GM12878 (cell line): ENCODE data around the gene ITCH. TPM values are rescaled to one million over a fixed set of nuclear protein-coding genes. Genes with fewer than 3 reads are reported as not detected.

Experiments used
- ATAC-seq: fragments of 200-7000 bp; cut with Tn5 transposase; 3 replicates; pipeline ENCODE4 v1.9.1; 2020; ENCODE audit warnings: mild to moderate bottlenecking, moderate library complexity
- BruUV-seq: library from RNA; stranded (reverse); fragments of 400-500 nt; replicated peaks from 2 replicates; lab custom pipeline; 2021; lab: Mats Ljungman, UMichigan
- CTCF ChIA-PET: fragments of 300-600 bp; sonication (Branson Sonifier 250); formaldehyde crosslinking; extraction: SDS; loops from one replicate; lab custom pipeline; 2021; ENCODE audit warnings: inconsistent platforms; lab: Yijun Ruan, JAX
- POLR2A ChIA-PET: fragments of 350-600 bp; formaldehyde crosslinking; extraction: SDS; loops from one replicate; lab custom pipeline; 2021; ENCODE audit warnings: inconsistent platforms; lab: Charles Lee
- RAD21 ChIA-PET: fragments of 300-600 bp; sonication (Branson Sonifier 250); formaldehyde crosslinking; loops from one replicate; lab custom pipeline; 2023; ENCODE audit warnings: antibody characterized with exemption; ENCODE audit not compliant: unreplicated experiment; lab: Charles Lee
- SMC1A ChIA-PET: fragments of 300-600 bp; sonication (Branson Sonifier 250); formaldehyde crosslinking; loops from one replicate; lab custom pipeline; 2023; ENCODE audit not compliant: unreplicated experiment, uncharacterized antibody; lab: Charles Lee
- DNase-seq: peaks from one replicate; pipeline ENCODE4 v3.0.0-alpha.2; 2011; ENCODE audit warnings: low read depth, low spot score
- FAIRE-seq: peaks from 3 replicates; lab custom pipeline; 2011; peaks lifted over from hg19 to GRCh38; lab: Jason Lieb, UNC
- H2AFZ ChIP-seq: 2 replicates; pipeline ENCODE4 v1.6.0; 2011; ENCODE audit warnings: low read depth, low read length, control low read depth; ENCODE audit not compliant: control insufficient read depth
- H3K27ac ChIP-seq: 2 replicates; pipeline ENCODE4 v1.5.1; 2011; ENCODE audit warnings: control low read depth; ENCODE audit not compliant: control insufficient read depth, insufficient read depth
- H3K27me3 ChIP-seq, 2 experiments: replicated peaks in 1 of 2; 2 replicates each; pipeline versions ENCODE4 v1.6.0 to v1.6.1; 2011; ENCODE audit warnings: low read length in 1 of 2; ENCODE audit not compliant: control insufficient read depth in 2 of 2, insufficient read depth in 2 of 2
- H3K36me3 ChIP-seq, 2 experiments: 2 replicates each; pipeline ENCODE4 v1.5.1; 2011; ENCODE audit warnings: low read length in 1 of 2; ENCODE audit not compliant: control insufficient read depth in 2 of 2, insufficient read depth in 2 of 2
- H3K4me1 ChIP-seq: 2 replicates; pipeline ENCODE4 v1.6.1; 2011; ENCODE audit warnings: mild to moderate bottlenecking, low read length, moderate library complexity, mixed read lengths; ENCODE audit not compliant: control insufficient read depth, insufficient read depth
- H3K4me2 ChIP-seq: 2 replicates; pipeline ENCODE4 v1.6.0; 2011; ENCODE audit warnings: control low read depth; ENCODE audit not compliant: control insufficient read depth, insufficient read depth
- H3K4me3 ChIP-seq: fragments of 200-600 bp; sonication (generic); 2 replicates; pipeline ENCODE4 v1.5.1; 2016
- H3K79me2 ChIP-seq: 2 replicates; pipeline ENCODE4 v1.6.0; 2011; ENCODE audit warnings: low read length; ENCODE audit not compliant: control insufficient read depth, insufficient read depth
- H3K9ac ChIP-seq: 2 replicates; pipeline ENCODE4 v1.8.0; 2011; ENCODE audit warnings: low read length, control low read depth, mixed read lengths; ENCODE audit not compliant: control insufficient read depth, insufficient read depth
- H3K9me3 ChIP-seq: replicated peaks from 3 replicates; pipeline ENCODE4 v1.5.1; 2011; ENCODE audit warnings: mild to moderate bottlenecking, low read length; ENCODE audit not compliant: control insufficient read depth, insufficient read depth
- H4K20me1 ChIP-seq: 2 replicates; pipeline ENCODE4 v1.6.0; 2011; ENCODE audit not compliant: control insufficient read depth, insufficient read depth
- ATF7 ChIP-seq: fragments of 450-650 bp; IDR thresholded peaks from 2 replicates; pipeline ENCODE4 v1.6.1; 2016; ENCODE audit warnings: low read depth, mild to moderate bottlenecking
- CBFB ChIP-seq: IDR thresholded peaks from 2 replicates; pipeline ENCODE4 v1.6.1; 2016; ENCODE audit warnings: antibody characterized with exemption, low read depth
- CBX5 ChIP-seq: sonication (generic); IDR thresholded peaks from 2 replicates; pipeline ENCODE4 v1.6.1; 2016; ENCODE audit warnings: low read depth, moderate library complexity, mild to moderate bottlenecking, inconsistent platforms
- CHD4 ChIP-seq: fragments of 200-600 bp; sonication (generic); IDR thresholded peaks from 2 replicates; pipeline ENCODE4 v1.6.1; 2016; ENCODE audit warnings: mild to moderate bottlenecking
- ESRRA ChIP-seq: IDR thresholded peaks from 2 replicates; pipeline ENCODE4 v1.6.1; 2012; ENCODE audit warnings: mild to moderate bottlenecking, low read length, improper control_type of control experiment
- ETV6 ChIP-seq, 2 experiments: fragments of 450-650 bp in 1 of 2; IDR thresholded peaks in 1 of 2; conservative IDR thresholded peaks in 1 of 2; 2 replicates each; pipeline ENCODE4 v1.6.1; 2014; ENCODE audit warnings: antibody characterized with exemption in 1 of 2, borderline replicate concordance in 1 of 2, low read depth in 1 of 2, mild to moderate bottlenecking in 1 of 2, moderate library complexity in 1 of 2
- FOXM1 ChIP-seq: IDR thresholded peaks from 2 replicates; pipeline ENCODE4 v1.6.1; 2012; ENCODE audit warnings: low read depth, mild to moderate bottlenecking, inconsistent platforms, low read length, moderate library complexity
- KAT2A ChIP-seq: conservative IDR thresholded peaks from 2 replicates; pipeline ENCODE4 v1.6.1; 2011; ENCODE audit warnings: low read depth, low read length; ENCODE audit not compliant: control insufficient read depth
- LARP7 ChIP-seq: fragments of 450-650 bp; IDR thresholded peaks from 2 replicates; pipeline ENCODE4 v1.6.1; 2017; ENCODE audit warnings: mild to moderate bottlenecking
- NFXL1 ChIP-seq: fragments of 450-650 bp; IDR thresholded peaks from 2 replicates; pipeline ENCODE4 v1.6.1; 2017; ENCODE audit warnings: antibody characterized with exemption, mild to moderate bottlenecking, borderline replicate concordance
- PBX3 ChIP-seq: IDR thresholded peaks from 2 replicates; pipeline ENCODE4 v1.6.1; 2011; ENCODE audit warnings: mild to moderate bottlenecking, low read depth, low read length, moderate library complexity; ENCODE audit not compliant: insufficient replicate concordance
- POLR2A ChIP-seq: IDR thresholded peaks from 2 replicates; pipeline ENCODE4 v1.6.1; 2011; ENCODE audit warnings: low read depth, mild to moderate bottlenecking, low read length
- RAD21 ChIP-seq: IDR thresholded peaks from 2 replicates; pipeline ENCODE4 v1.6.1; 2011; ENCODE audit warnings: mild to moderate bottlenecking, low read depth, low read length, moderate library complexity; ENCODE audit not compliant: insufficient read depth
- RUNX3 ChIP-seq: IDR thresholded peaks from 2 replicates; pipeline ENCODE4 v1.6.1; 2012; ENCODE audit warnings: low read length, inconsistent platforms
- SPI1 ChIP-seq: IDR thresholded peaks from 2 replicates; pipeline ENCODE4 v1.6.1; 2011; ENCODE audit warnings: low read depth, mild to moderate bottlenecking, low read length, moderate library complexity, borderline replicate concordance; ENCODE audit not compliant: insufficient read depth
- ZNF217 ChIP-seq: fragments of 450-650 bp; IDR thresholded peaks from 2 replicates; pipeline ENCODE4 v1.6.1; 2017; ENCODE audit warnings: antibody characterized with exemption, mild to moderate bottlenecking
- WGBS: methylation state at CpG from one replicate; pipeline ENCODE4 v1.1.6; 2016; ENCODE audit warnings: low lambda C conversion rate; ENCODE audit not compliant: insufficient replicate concordance, insufficient coverage; ENCODE audit errors: missing lambda C conversion rate; 5-methylcytosine and 5-hydroxymethylcytosine counted together
- in situ Hi-C: fragments of 300-500 bp; cut with MboI; formaldehyde crosslinking; loops from 9 replicates; pipeline ENCODE4 v1.14.3; 2018; ENCODE audit warnings: mixed read lengths
- intact Hi-C: fragments of 100-400 bp; cut with micrococcal nuclease; formaldehyde crosslinking; loops from one replicate; pipeline ENCODE4 v1.14.2; 2022; ENCODE audit not compliant: unreplicated experiment
- polyA plus RNA-seq, 11 experiments: library from polyadenylated mRNA; depleted of rRNA in 4 of 11; unstranded in 6 of 11; stranded (reverse) in 5 of 11; fragments of >200 nt; fragmentation: Nextera tagmentation in 4 of 11; fragmentation: Illumina TruSeq in 1 of 11; extraction: Ambion mirVana in 4 of 11; extraction: Trizol in 1 of 11; gene quantifications; 1 replicate in 1 of 11; 2 replicates in 10 of 11; pipeline versions ENCODE4 v1.2.1 to v1.2.3, GENCODE V29; 2011 to 2016; ENCODE audit warnings: inconsistent platforms in 2 of 11, missing spikeins in 2 of 11, low read depth in 1 of 11
- total RNA-seq, 4 experiments: library from RNA; depleted of rRNA in 3 of 4; stranded (reverse); fragments of >200 nt in 3 of 4; fragmentation: Illumina TruSeq in 1 of 4; extraction: Trizol in 1 of 4; gene quantifications; 2 replicates each; pipeline versions ENCODE4 v1.2.1 to v1.2.3, GENCODE V29; 2013 to 2021
- TF ChIP-seq, protein P1 (sequence below): fragments of 450-650 bp; IDR thresholded peaks from 2 replicates; pipeline ENCODE4 v1.6.1; 2017; ENCODE audit warnings: mild to moderate bottlenecking, low read depth, inconsistent platforms; ENCODE audit not compliant: poor library complexity, severe bottlenecking
- TF ChIP-seq, protein P2 (sequence below): IDR thresholded peaks from 2 replicates; pipeline ENCODE4 v1.6.1; 2011; ENCODE audit warnings: borderline replicate concordance, low read depth, mild to moderate bottlenecking, moderate library complexity, mixed read lengths, low read length; ENCODE audit not compliant: insufficient read depth; ENCODE audit errors: extremely low read length

ITCH gene
- total and polyA plus RNA-seq, 10 of the 15 experiments (the other 5 are each of a cell fraction or from before 2014, with no cell fraction given): 7.5 to 46.1 (median 21.5) TPM

GRCh38 chr20:34544109-34544796 lies 181.2 kb downstream of the ITCH start:
- Histone ChIP-seq H3K4me3 (no peak overlapping the region), H3K9ac (no peak overlapping the region), H3K4me1 (peaks cover 4% of the 10 kb centered on the region; the same call in 1 of the 2 replicates), H3K27ac (no peak overlapping the region), H3K27me3 (no peaks in the 10 kb centered on the region), H4K20me1 (no peaks in the 10 kb centered on the region), H3K36me3 (peaks cover 6 to 7% of the 10 kb centered on the region in 2 experiments; a peak in 3 of 4 replicates), H3K9me3 (no peaks in the 10 kb centered on the region), H3K79me2 (no peaks in the 10 kb centered on the region), H2AFZ (no peak overlapping the region), H3K4me2 (no peak overlapping the region)
- TF ChIP-seq SPI1 (no peak), PBX3 (no peak), RAD21 (no peak), POLR2A (no peak), NFXL1 (no peak), LARP7 (no peak), CHD4 (no peak), FOXM1 (no peak), CBFB (no peak), RUNX3 (no peak), ETV6 (conservative IDR thresholded peaks at IDR 0.05 in 1 of 2, IDR thresholded peaks at IDR 0.05 in 1 of 2; ENCODE audit: borderline replicate concordance in 1 of 2, low read depth in 1 of 2) (no peak), ATF7 (no peak), CBX5 (no peak), ESRRA (no peak), ZNF217 (no peak), KAT2A (no peak)
- TF ChIP-seq, protein P1, sequence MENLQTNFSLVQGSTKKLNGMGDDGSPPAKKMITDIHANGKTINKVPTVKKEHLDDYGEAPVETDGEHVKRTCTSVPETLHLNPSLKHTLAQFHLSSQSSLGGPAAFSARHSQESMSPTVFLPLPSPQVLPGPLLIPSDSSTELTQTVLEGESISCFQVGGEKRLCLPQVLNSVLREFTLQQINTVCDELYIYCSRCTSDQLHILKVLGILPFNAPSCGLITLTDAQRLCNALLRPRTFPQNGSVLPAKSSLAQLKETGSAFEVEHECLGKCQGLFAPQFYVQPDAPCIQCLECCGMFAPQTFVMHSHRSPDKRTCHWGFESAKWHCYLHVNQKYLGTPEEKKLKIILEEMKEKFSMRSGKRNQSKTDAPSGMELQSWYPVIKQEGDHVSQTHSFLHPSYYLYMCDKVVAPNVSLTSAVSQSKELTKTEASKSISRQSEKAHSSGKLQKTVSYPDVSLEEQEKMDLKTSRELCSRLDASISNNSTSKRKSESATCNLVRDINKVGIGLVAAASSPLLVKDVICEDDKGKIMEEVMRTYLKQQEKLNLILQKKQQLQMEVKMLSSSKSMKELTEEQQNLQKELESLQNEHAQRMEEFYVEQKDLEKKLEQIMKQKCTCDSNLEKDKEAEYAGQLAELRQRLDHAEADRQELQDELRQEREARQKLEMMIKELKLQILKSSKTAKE: no peak
- TF ChIP-seq, protein P2, sequence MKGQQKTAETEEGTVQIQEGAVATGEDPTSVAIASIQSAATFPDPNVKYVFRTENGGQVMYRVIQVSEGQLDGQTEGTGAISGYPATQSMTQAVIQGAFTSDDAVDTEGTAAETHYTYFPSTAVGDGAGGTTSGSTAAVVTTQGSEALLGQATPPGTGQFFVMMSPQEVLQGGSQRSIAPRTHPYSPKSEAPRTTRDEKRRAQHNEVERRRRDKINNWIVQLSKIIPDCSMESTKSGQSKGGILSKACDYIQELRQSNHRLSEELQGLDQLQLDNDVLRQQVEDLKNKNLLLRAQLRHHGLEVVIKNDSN: no peak
- POLR2A ChIA-PET: interaction anchor here (0.5 kb wide), 1 partner anchor 133 kb away, joined by 3 read pairs; the partner anchor contains the start of gene PIGU
- CTCF ChIA-PET: interaction anchor here (1.3 to 1.7 kb wide), 3 partner anchors 164 to 232 kb away, joined by 5 to 8 read pairs (median 7); no protein-coding TSS in a partner anchor
- WGBS: 53% methylated on average over 19 of the region's 19 CpGs
- no TSS peak for BruUV-seq
- SMC1A ChIA-PET: interaction anchor here (2.1 to 3.3 kb wide), 2 partner anchors 163 to 226 kb away, joined by 5 to 10 read pairs; no protein-coding TSS in a partner anchor
- intact Hi-C loops: no loop called here
- RAD21 ChIA-PET: interaction anchor here (0.9 to 1.0 kb wide), 2 partner anchors 164 to 231 kb away, joined by 3 to 4 read pairs; no protein-coding TSS in a partner anchor
- DNase-seq (no peak), FAIRE-seq (no peak), ATAC-seq (no peak)
- in situ Hi-C loops: no loop called here
